ENCODE measurements around the gene PRR5.

- TF ChIP-seq POLR2A (IDR thresholded peaks at IDR 0.05; ENCODE audit: low read depth, low read length) (no peak), TAF1 (IDR thresholded peaks at IDR 0.05; ENCODE audit: low read depth, low read length) (no peak), POLR2AphosphoS5 (IDR thresholded peaks at IDR 0.05; ENCODE audit: low read depth, low read length) (no peak), SPI1 (IDR thresholded peaks at IDR 0.05; ENCODE audit: low read depth, low read length) (no peak)
Observed at GRCh38 chr22:44668886-44669521, 33.0 kb upstream of the PRR5 start.

All from GM12891 (cell line).